ENCODE results near the gene CCDC88C.

GRCh38 chr14:91419044-91419397 lies 1.4 kb upstream of the CCDC88C start:
- TF ChIP-seq, protein P1, sequence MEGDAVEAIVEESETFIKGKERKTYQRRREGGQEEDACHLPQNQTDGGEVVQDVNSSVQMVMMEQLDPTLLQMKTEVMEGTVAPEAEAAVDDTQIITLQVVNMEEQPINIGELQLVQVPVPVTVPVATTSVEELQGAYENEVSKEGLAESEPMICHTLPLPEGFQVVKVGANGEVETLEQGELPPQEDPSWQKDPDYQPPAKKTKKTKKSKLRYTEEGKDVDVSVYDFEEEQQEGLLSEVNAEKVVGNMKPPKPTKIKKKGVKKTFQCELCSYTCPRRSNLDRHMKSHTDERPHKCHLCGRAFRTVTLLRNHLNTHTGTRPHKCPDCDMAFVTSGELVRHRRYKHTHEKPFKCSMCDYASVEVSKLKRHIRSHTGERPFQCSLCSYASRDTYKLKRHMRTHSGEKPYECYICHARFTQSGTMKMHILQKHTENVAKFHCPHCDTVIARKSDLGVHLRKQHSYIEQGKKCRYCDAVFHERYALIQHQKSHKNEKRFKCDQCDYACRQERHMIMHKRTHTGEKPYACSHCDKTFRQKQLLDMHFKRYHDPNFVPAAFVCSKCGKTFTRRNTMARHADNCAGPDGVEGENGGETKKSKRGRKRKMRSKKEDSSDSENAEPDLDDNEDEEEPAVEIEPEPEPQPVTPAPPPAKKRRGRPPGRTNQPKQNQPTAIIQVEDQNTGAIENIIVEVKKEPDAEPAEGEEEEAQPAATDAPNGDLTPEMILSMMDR (conservative IDR thresholded peaks at IDR 0.05; ENCODE audit: low read depth, low read length): no peak; the same call in 1 of the 2 replicates
- TF ChIP-seq EZH2phosphoT487 (IDR thresholded peaks at IDR 0.05; ENCODE audit: borderline replicate concordance, low read length): no peak

Measured in PC-3 (cell line).